SK-N-SH (cell line): ENCODE measurements around the gene QSER1.

Source experiments
- CTCF ChIP-seq: fragments of 200-600 bp; sonication (generic); IDR thresholded peaks from 2 replicates; pipeline ENCODE4 v1.6.1; 2017; ENCODE audit warnings: antibody characterized with exemption, mild to moderate bottlenecking, moderate library complexity
- EZH2phosphoT487 ChIP-seq: fragments of 200-600 bp; sonication (generic); IDR thresholded peaks from 2 replicates; pipeline ENCODE4 v1.6.1; 2017; ENCODE audit warnings: low read depth, mixed run types, mild to moderate bottlenecking, antibody characterized with exemption, moderate library complexity, borderline replicate concordance
- NFIC ChIP-seq: IDR thresholded peaks from 2 replicates; pipeline ENCODE4 v1.4.0; 2012; ENCODE audit warnings: borderline replicate concordance
- TF ChIP-seq, protein P1 (sequence below): IDR thresholded peaks from 2 replicates; pipeline ENCODE4 v1.4.0; 2012; ENCODE audit warnings: low read depth

GRCh38 chr11:33017965-33018364, 125.4 kb downstream of the QSER1 start:
- TF ChIP-seq, protein P1, sequence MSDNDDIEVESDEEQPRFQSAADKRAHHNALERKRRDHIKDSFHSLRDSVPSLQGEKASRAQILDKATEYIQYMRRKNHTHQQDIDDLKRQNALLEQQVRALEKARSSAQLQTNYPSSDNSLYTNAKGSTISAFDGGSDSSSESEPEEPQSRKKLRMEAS: no peak
- TF ChIP-seq CTCF (no peak), NFIC (no peak), EZH2phosphoT487 (no peak)
